SH-SY5Y (cell line): ENCODE measurements around the gene MRPL49.

Experiments used
- GATA2 ChIP-seq: IDR thresholded peaks from 2 replicates; pipeline ENCODE4 v1.6.1; 2011; ENCODE audit warnings: mild to moderate bottlenecking, low read depth, low read length
- GATA3 ChIP-seq: IDR thresholded peaks from 2 replicates; pipeline ENCODE4 v1.6.1; 2011; ENCODE audit warnings: low read depth, mild to moderate bottlenecking, low read length, moderate library complexity

- no peak for TF ChIP-seq GATA2
- no peak for TF ChIP-seq GATA3
Observed at GRCh38 chr11:65150509-65151299, 28.6 kb downstream of the MRPL49 start.
